Measurements from ENCODE around the gene NFYB.

The NFYB gene

DNA sequence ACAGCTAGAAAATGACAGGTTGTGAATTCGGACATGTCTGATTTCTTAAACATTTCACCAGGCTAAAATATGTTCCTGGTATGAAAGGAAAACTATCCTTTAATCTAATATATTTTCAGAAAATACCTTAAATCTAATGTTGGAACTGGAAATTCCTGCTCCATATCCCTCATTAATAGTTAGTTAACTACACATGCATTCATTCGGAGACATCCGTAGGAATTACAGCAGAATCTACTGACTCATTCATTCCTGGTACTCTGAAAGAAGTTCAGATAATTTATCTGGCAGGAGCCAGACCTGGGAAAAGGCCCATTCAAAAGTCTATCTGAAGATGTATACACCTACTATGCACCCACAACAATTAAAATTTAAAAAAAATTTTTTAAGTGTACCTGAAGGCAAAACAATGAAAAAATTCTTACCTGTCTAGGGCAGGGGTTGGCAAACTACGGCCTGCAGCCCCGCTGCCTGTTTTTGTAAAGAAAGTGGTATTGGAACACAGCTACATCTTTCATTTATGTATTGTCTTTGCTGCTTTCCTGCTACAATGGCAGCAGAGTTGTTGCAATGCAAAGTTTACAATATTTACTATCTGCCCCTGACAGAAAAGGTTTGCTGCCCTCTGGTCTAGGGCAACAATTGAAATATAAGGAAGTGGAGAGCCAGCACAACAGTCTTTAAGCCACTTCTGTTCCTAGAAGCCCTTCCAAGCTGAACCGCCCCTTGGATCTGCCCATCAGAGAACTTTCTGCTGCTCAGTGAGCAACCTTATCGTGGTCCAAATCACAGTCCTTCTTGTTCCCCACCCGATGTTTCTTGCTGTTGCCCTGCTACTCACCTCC, 17.9 kb upstream of the NFYB start:
- Histone ChIP-seq H3K9ac (ENCODE audit: low read length) (no peak overlapping the region), H2AFZ (ENCODE audit: low read length) (no peak overlapping the region)

DNA sequence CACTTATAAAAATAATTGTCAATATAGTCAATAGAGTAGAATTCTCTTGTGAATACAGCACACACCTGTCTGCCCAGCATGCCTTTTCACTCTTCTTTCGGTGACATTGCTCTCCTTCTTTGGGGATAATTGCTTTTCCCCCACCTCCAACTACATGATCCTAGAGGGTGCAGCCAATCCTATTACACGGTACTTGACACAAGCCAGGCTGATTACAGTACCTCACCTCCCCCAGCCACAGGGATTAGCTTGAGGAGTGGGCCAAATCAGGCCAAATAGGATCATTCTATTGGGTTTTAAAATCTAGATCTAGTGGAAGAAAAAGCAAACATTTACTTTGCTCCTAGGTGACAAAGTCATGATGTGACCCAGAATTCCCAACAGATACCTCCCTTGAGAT, 16.8 kb upstream of the NFYB start:
- no peaks in the 10 kb centered on the region for H3K9me3 ChIP-seq (ENCODE audit: low read length)
- H3K36me3 ChIP-seq (ENCODE audit: insufficient read depth, low read length) = no peaks in the 10 kb centered on the region
- H3K27me3 ChIP-seq (ENCODE audit: insufficient read depth, low read length) = no peaks in the 10 kb centered on the region
- H3K4me1 ChIP-seq (ENCODE audit: insufficient read depth, low read length, severe bottlenecking) = no peaks in the 10 kb centered on the region
- H4K20me1 ChIP-seq (ENCODE audit: insufficient read depth, low read length) = no peaks in the 10 kb centered on the region
- H3K27ac ChIP-seq (ENCODE audit: low read depth, low read length, poor library complexity, severe bottlenecking) = no peak overlapping the region
- TF ChIP-seq, protein P1, sequence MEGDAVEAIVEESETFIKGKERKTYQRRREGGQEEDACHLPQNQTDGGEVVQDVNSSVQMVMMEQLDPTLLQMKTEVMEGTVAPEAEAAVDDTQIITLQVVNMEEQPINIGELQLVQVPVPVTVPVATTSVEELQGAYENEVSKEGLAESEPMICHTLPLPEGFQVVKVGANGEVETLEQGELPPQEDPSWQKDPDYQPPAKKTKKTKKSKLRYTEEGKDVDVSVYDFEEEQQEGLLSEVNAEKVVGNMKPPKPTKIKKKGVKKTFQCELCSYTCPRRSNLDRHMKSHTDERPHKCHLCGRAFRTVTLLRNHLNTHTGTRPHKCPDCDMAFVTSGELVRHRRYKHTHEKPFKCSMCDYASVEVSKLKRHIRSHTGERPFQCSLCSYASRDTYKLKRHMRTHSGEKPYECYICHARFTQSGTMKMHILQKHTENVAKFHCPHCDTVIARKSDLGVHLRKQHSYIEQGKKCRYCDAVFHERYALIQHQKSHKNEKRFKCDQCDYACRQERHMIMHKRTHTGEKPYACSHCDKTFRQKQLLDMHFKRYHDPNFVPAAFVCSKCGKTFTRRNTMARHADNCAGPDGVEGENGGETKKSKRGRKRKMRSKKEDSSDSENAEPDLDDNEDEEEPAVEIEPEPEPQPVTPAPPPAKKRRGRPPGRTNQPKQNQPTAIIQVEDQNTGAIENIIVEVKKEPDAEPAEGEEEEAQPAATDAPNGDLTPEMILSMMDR (IDR thresholded peaks at IDR 0.05; ENCODE audit: low read length) = no peak
- TF ChIP-seq EZH2 (IDR thresholded peaks at IDR 0.05; ENCODE audit: borderline replicate concordance, low read length) = no peak
- no peaks in the 10 kb centered on the region for H3K9me2 ChIP-seq (ENCODE audit: low read depth, low read length)
- H2AFZ ChIP-seq (ENCODE audit: low read length) = no peak overlapping the region
- no peaks in the 10 kb centered on the region for H3F3A ChIP-seq (ENCODE audit: insufficient read depth, low read length)
- no peak overlapping the region for H3K9ac ChIP-seq (ENCODE audit: low read length)
- no peaks in the 10 kb centered on the region for H3K79me2 ChIP-seq (ENCODE audit: insufficient read depth, low read length)
- no peak overlapping the region for H3K4me2 ChIP-seq (ENCODE audit: low read length)
- no peak overlapping the region for H3K4me3 ChIP-seq (ENCODE audit: low read depth, low read length, poor library complexity, severe bottlenecking)

More for the DNA sequence above, 17.9 kb upstream of the NFYB start:
- no peaks in the 10 kb centered on the region for H4K20me1 ChIP-seq (ENCODE audit: insufficient read depth, low read length)
- no peaks in the 10 kb centered on the region for H3K4me1 ChIP-seq (ENCODE audit: insufficient read depth, low read length, severe bottlenecking)
- no peaks in the 10 kb centered on the region for H3K9me3 ChIP-seq (ENCODE audit: low read length)
- TF ChIP-seq, protein P1 (IDR thresholded peaks at IDR 0.05; ENCODE audit: low read length) = no peak
- no peak for TF ChIP-seq EZH2 (IDR thresholded peaks at IDR 0.05; ENCODE audit: borderline replicate concordance, low read length)
- no peaks in the 10 kb centered on the region for H3K9me2 ChIP-seq (ENCODE audit: low read depth, low read length)
- no peak overlapping the region for H3K4me3 ChIP-seq (ENCODE audit: low read depth, low read length, poor library complexity, severe bottlenecking)
- no peak overlapping the region for H3K27ac ChIP-seq (ENCODE audit: low read depth, low read length, poor library complexity, severe bottlenecking)
- H3K36me3 ChIP-seq (ENCODE audit: insufficient read depth, low read length) = no peaks in the 10 kb centered on the region
- no peaks in the 10 kb centered on the region for H3F3A ChIP-seq (ENCODE audit: insufficient read depth, low read length)
- H3K4me2 ChIP-seq (ENCODE audit: low read length) = no peak overlapping the region
- H3K27me3 ChIP-seq (ENCODE audit: insufficient read depth, low read length) = no peaks in the 10 kb centered on the region
- H3K79me2 ChIP-seq (ENCODE audit: insufficient read depth, low read length) = no peaks in the 10 kb centered on the region

DNA sequence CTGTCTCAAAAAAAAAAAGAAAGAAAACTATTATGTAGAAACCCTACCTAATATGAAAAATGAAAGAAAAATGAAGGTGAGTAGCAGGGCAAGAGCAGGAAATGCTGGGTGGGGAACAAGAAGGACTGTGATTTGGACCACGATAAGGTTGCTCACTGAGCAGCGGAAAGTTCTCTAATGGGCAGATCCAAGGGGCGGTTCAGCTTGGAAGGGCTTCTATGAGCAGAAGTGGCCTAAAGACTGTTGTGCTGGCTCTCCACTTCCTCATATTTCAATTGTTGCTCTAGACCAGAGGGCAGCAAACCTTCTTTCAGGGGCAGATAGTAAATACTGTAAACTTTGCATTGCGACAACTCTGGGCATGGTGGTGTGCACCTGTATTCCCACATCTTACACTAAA, 16.3 kb upstream of the NFYB start:
- Histone ChIP-seq H3K27me3 (ENCODE audit: insufficient read depth, low read length) (no peaks in the 10 kb centered on the region), H3F3A (ENCODE audit: insufficient read depth, low read length) (no peaks in the 10 kb centered on the region), H4K20me1 (ENCODE audit: insufficient read depth, low read length) (no peaks in the 10 kb centered on the region), H3K27ac (ENCODE audit: low read depth, low read length, poor library complexity, severe bottlenecking) (no peak overlapping the region), H3K36me3 (ENCODE audit: insufficient read depth, low read length) (no peaks in the 10 kb centered on the region), H3K9me3 (ENCODE audit: low read length) (no peaks in the 10 kb centered on the region), H3K4me2 (ENCODE audit: low read length) (no peak overlapping the region), H3K4me1 (ENCODE audit: insufficient read depth, low read length, severe bottlenecking) (no peaks in the 10 kb centered on the region), H3K9ac (ENCODE audit: low read length) (no peak overlapping the region), H3K9me2 (ENCODE audit: low read depth, low read length) (no peaks in the 10 kb centered on the region), H3K79me2 (ENCODE audit: insufficient read depth, low read length) (no peaks in the 10 kb centered on the region), H2AFZ (ENCODE audit: low read length) (no peak overlapping the region), H3K4me3 (ENCODE audit: low read depth, low read length, poor library complexity, severe bottlenecking) (no peak overlapping the region)
- no peak for TF ChIP-seq EZH2 (IDR thresholded peaks at IDR 0.05; ENCODE audit: borderline replicate concordance, low read length)
